ENCODE measurements around the gene TMEM164. TPM values are rescaled to one million over a fixed set of nuclear protein-coding genes. Genes with fewer than 3 reads are reported as not detected.

Gene TMEM164
- total RNA-seq, 1 donor from 2014 or later = 33.3 TPM

- no peak for DNase-seq
These were observed 209.4 kb downstream of the TMEM164 start for GRCh38 chrX:110212299-110212698.

GRCh38 chrX:110213183-110213582, 210.3 kb downstream of the TMEM164 start:
- DNase-seq = no peak

- no peak for DNase-seq
These were observed 211.8 kb downstream of the TMEM164 start for GRCh38 chrX:110214684-110215083.

- DNase-seq = no peak
These were observed 212.5 kb downstream of the TMEM164 start for GRCh38 chrX:110215411-110215810.

GRCh38 chrX:110216027-110216426, 213.1 kb downstream of the TMEM164 start:
- DNase-seq = no peak

GRCh38 chrX:110218591-110218990, 215.7 kb downstream of the TMEM164 start:
- DNase-seq = no peak

GRCh38 chrX:110219920-110220319, 217.0 kb downstream of the TMEM164 start:
- DNase-seq = no peak

GRCh38 chrX:110222497-110223257, 219.8 kb downstream of the TMEM164 start:
- no peak for DNase-seq

GRCh38 chrX:110224926-110225617, 222.2 kb downstream of the TMEM164 start:
- no peak for DNase-seq

- no peak for DNase-seq
These were observed 224.0 kb downstream of the TMEM164 start for GRCh38 chrX:110226931-110227330.

Small RNA genes lying within 50 kb of the gene (small RNA-seq; reads per million reads assigned to genes)
- not detected for gene MIR3978 (ENCODE audit: low replicate concordance)
- gene MIR652 (ENCODE audit: low replicate concordance) = 35.8 reads per million, percentile 95 among the genes with 10 or more reads in this experiment
- gene SNORD96B (ENCODE audit: low replicate concordance) = 1.8 reads per million, percentile 85 among the genes with 10 or more reads in this experiment

All from skin of body (tissue), 3 donors.